Colon (tissue), 2 donors: ENCODE measurements around the gene EVL.
"Not testable (repeated sequence)": the region's sequence is repeated elsewhere in the genome, so short reads cannot be mapped to it uniquely, and the experiment has no call there.

ENCODE experiments used
- FAIRE-seq: peaks from 2 replicates; lab custom pipeline; 2012; peaks lifted over from hg19 to GRCh38; lab: Jason Lieb, UNC
- donor health status: control.
- donor health status: control.

Gene EVL, protein sequence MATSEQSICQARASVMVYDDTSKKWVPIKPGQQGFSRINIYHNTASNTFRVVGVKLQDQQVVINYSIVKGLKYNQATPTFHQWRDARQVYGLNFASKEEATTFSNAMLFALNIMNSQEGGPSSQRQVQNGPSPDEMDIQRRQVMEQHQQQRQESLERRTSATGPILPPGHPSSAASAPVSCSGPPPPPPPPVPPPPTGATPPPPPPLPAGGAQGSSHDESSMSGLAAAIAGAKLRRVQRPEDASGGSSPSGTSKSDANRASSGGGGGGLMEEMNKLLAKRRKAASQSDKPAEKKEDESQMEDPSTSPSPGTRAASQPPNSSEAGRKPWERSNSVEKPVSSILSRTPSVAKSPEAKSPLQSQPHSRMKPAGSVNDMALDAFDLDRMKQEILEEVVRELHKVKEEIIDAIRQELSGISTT

DNA sequence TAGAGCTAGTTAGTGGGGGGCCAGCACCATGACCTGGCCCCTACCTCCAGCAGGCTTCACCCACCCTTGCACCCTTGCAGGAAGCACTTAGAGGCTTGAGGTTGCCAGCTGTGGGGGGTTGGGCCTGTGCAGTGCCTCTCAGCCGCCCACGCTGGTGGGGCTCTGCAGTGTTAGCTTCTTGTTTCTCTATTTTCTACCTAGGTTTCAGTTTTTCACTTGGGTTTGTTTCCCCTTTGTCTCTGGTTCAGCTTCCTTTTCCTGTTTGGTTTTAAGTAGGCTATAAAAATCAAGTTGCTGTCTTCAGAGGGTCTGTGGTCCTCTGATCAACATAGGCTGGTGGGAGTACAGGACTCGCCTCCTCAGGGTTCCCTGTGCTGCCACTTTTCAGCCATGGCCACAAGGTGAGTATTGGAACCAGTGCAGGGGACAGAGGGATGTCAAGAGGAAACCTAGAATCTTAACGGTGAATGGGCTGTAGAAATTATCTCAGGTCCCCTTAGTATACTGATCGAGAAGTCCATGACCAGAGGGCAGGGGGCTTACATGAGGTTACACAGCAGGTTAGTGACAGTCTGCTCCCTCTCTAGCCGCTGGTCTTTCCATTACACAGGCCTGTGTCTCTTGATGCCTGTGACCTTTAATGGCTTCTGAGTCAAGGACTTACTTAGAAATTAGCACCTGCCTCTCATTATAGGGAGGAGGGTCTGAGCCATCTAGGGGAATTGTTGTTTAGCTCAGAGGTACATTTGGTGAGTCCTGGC lies at the start of gene EVL:
Gene EVL, plus strand, starts transcription at position 312 of the 761 bp plus-strand sequence. Its CDS starts 79 bp downstream, at position 391.
- FAIRE-seq = no peak

DNA sequence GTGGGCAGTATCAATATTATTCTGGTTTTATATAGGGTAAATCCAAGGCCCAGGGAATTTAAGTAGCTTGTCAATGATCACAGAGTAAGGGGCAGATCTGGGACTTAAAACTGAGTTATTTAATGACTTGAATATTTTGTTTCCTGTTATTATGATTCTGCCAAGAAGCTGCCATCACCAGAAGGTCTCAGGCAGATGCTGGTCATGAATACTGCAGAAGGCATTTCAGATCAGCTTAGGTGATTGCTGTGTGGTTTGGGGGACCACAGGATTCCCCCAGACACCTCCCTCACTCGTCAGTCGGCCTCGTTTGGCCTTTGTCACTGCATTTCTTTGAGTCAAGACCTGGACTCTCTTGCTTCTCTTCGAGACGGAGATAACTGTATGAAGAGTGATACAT lies 47.7 kb upstream of the EVL start:
- FAIRE-seq = no peak

DNA sequence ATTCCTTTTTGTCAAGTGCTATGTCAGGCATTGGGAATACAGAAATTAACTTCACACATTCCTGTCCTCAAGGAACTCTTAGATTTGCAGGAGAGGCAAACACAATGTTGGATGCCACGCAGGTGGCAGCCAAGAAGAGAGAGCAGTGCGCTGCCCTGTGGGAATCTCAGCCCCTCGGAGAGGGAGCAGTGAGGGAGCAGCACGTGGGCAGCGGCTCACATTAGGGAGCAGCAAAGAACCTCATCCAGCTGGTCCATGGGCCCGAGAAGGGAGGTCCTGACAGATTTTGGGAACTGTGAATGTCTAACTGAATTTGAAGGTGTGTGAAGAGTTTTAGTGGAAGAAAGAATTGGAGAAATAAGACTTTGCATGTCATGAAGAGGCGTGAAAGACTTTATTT lies 47.2 kb upstream of the EVL start:
- no peak for FAIRE-seq

DNA sequence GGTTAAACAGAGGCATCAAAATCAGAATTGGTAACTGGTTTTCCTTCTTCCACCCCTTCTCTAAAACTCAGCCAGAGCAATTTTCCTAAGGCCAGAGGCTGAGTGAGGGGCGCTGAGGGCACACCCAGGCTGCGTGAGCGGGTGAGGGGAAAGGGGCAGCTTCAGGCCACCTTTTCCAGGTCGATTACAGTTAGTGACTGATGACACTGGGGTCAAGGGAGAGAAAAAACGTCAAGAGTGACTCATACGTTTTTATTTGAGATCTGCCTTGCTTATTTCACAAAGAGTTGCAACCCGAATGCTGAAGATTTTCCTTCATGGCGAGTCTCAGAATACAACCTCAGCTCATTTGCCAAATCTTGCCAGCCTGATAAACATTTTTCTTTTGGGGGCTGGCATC lies 46.7 kb upstream of the EVL start:
- no peak for FAIRE-seq

DNA sequence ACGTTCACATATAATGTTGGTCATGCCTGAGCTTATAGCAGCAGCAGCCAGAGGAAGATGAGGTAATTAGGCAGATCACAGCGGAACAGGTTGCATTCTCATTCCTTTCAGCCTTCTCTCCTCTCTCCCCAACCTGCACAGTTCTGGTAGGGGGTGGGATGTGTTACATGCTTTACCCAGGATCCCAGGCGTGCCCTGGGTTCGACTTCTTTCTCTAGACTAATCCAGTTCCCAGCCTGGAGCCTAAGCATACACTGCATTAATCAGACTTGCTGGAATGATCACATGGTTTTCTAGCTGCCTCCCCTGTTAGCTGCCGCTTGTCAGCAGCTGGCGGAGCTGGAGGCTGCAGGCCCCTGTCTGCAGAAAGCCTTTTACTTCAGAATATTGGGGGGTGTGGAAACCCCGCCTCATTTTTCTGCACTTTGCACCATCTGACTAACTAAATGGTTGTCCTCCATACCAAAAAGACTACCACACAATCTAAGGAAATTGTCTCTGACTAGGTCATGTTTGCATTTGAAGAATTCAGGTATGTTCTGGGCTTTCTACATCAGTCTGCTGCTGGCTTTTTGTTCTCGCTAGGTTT lies 46.0 kb upstream of the EVL start:
- no peak for FAIRE-seq

DNA sequence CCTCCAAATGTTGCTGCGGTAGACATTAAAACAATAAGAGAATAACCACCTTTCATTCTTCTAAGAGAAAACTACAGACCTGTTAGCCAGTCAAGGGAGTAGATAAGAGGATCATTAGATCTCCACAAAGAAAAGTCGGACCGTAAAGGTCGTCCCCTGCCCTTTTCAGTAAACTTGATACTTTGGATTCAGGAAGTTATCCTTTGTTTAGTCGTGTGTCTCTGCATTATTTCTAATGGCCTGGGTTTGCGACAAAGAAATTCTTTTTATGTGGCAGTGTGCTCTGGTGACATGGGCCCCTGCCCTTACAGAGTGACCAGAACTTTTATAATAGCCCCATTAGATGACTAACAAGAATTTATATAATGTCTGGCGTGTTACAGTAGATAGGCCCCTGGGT lies 44.6 kb upstream of the EVL start:
- no peak for FAIRE-seq

DNA sequence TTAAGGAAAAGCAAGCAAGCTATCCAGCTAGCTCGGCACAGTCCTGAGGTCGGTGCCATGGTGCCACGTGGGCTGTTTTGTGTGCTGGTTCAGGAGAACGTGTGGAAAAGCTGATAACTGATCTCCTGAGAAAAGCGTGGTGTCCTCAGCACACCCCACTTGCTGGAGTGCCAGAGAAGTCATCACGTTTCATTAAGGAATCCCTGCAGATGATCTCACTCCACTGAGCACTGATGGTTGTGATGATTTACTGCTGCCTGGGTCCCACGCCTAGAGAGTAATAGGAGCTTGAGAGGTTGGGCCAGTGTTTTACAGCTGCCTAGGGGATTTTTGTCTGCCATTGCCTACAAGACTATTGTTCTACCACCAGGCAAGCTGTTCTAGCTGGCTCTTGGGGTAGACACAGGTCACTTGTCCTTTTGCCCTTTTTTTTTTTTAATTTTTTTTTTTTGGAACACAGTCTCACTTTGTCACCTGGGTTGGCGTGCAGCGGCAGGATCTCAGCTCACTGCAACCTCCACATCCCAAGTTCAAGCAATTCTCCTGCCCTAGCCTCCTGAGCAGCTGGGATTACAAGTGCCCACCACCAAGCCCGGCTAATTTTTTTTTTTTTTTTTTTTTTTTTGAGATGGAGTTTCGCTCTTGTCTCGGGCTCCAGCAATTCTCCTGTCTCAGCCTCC lies 42.3 kb upstream of the EVL start:
- FAIRE-seq = no peak

DNA sequence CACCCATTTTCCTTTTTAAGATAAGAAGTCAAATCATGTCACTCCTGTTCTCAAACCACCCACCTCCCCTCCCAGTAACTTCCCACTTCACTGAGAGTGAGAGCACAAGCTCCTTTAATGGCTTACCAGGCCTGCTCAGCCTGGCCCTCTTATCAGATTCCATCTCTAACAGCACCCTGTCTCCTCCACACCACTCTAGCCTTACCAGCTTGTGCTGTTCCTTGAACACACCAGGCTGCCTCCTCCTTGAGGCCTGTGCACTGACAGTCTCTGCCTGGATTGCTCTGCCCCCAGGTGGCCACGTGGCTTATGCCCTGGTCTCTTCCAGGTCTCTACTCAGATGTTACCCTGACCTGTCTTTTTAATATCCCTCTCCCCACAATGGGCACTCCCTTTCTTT lies 40.1 kb upstream of the EVL start:
- no peak for FAIRE-seq

DNA sequence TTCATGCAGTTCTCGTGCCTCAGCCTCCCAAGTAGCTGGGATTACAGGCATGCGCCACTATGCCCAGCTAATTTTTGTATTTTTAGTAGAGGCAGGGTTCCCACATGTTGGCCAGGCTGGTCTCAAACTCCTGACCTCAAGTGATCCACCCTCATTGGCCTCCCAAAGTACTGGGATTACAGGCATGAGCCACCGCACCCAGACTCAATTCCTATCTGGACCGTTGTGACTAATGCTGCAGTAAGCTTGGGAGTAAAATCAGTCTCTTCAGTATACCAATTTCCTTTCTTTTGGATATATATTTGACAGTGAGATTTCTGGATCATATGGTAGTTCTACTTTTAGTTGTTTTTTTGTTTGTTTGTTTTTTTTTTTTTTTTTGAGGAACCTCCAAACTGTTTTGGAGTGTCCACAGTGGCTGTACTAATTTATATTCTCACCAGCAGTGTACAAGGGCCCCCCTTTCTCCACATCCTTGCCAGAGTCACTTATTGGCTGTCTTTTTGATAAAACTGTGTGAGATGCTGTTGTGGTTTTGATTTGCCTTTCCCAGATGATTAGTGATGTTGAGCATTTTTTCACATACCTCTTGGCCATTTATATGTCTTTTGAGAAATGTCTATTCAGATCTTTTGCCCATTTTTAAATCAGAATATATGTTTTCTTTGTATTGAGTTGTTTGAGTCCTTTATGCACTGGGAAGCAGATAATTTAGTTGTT lies 37.3 kb upstream of the EVL start:
- FAIRE-seq = no peak

DNA sequence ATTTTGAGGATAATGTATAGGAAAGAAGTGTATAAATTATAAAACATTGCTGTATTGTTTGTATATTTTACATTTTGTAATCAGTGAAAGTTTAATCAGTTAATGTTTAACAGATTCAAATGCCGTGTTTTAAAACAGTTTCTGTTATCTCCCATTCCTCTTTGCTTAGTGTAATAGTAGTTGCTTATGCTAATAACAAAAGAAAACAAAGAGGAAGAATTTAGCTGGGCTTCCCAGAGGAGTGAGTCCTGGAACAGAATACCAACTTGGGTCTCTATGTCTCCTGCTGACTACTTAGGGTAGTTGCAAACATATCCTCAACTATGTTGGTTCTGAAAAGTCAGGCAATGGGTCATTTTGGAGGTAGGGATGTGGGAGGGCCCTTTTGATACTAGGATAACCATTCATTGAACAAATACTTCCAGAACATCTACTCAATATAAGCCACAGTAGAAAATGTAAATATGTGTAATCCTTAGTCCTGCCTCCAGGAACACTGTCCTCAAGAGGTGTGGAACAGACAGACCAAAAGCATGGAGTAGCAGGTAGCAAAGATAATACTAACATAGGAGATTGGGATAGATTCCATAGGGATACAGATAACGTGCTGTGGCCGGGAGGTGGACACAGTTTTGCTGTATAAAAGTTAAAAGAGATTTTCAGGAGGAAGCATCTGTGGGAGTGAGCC lies 36.1 kb upstream of the EVL start:
- FAIRE-seq = no peak

DNA sequence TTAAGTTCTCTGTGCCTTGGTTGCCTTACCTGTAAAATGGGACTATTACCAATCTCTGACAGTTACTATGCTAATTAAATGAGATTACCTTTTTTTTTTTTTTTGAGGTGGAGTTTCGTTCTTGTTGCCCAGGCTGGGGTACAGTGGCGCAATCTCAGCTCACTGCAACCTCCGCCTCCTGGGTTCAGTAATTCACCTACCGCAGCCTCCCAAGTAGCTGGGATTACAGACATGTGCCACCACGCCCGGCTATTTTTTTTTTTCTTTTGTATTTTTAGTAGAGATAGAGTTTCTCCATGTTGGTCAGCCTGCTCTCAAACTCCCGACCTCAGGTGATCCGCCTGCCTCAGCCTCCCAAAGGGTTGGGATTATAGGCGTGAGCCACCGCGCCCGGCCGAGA lies 35.2 kb upstream of the EVL start:
- FAIRE-seq = not testable (repeated sequence)

DNA sequence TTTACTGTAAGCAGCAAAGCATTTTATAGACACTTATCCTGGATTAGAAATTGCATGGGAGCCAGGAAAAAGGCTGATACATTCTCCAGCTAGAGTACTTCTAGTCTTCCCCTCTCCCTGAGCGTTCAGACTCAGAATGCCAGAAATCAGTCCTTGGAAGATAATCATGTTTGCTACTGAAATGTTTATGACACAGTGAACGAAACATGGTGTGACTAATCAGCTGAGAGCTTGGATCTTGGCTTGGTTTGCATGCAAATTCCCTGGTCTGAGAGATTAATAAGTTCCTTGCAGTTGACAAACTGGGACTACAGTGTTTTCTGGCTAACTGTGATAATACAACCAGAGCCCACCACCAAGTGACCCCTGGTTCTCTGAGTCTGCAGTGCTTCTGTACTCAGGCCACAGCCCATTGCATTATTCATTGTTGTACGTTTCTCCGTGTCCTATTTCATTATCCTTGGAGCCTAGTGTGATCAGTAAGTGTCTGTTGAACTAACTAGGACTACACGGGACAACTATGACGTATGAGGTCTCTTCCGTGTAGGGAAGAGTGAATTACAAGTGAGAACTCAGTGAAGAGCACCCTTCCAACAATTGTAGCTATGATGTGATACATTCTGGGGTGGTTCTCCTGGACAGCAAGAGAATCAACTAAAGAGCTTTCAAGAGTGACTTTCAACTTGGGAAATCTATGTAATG lies 34.6 kb upstream of the EVL start:
- no peak for FAIRE-seq

DNA sequence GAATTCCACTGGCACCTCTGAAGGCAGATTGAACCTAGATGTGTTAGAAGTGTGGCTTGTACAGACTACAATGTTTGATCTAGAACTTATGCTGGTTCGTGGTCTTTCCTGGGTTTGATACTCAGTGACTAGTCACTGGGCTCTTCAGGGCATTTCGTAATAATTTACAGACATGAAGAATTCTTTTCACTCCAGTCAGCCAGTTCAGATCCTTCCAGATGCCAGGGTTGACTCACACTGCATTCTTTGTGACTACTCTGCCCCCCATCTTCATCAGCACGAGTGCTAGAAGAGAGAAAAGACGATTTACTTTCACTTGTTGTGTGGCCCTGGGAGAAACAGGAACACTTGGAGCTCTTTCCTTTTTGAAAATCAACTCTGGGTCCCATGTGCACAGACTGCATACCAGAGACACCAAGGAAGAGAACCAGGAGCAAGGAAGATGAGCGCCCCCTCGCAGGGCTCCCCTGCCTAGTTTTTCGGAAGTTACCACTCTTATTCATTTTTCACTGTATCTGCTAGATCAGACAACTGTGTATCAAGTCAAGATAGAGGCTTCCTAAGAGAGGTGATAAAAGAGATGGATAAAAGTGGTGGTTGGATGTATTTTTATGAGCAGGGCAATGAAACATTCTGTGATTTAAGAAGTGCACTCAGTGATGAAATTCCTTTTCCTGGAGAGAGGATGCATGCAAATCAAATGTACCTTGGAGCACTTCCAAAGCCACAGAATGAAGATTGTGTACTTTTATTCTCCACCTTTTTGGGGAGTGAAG lies 33.5 kb upstream of the EVL start:
- no peak for FAIRE-seq

DNA sequence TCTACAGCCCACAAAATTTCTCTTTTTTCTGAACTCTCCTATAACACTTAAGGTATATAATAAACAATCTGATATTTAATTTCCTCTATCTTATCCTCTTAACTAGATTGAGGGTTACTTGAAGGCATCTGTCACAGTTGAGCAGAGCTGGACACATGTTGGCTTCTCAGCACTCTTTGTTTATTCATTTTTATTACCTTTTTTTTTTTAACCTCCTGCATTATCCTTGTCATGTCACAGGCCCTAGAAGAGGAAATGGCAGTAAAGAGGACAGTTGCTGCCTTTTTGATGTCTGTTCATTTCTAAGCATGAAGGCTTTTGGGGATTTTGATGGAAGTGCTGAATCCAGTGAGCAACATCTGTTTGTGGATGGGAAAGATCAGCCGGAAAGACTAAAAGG lies 32.5 kb upstream of the EVL start:
- FAIRE-seq = no peak

DNA sequence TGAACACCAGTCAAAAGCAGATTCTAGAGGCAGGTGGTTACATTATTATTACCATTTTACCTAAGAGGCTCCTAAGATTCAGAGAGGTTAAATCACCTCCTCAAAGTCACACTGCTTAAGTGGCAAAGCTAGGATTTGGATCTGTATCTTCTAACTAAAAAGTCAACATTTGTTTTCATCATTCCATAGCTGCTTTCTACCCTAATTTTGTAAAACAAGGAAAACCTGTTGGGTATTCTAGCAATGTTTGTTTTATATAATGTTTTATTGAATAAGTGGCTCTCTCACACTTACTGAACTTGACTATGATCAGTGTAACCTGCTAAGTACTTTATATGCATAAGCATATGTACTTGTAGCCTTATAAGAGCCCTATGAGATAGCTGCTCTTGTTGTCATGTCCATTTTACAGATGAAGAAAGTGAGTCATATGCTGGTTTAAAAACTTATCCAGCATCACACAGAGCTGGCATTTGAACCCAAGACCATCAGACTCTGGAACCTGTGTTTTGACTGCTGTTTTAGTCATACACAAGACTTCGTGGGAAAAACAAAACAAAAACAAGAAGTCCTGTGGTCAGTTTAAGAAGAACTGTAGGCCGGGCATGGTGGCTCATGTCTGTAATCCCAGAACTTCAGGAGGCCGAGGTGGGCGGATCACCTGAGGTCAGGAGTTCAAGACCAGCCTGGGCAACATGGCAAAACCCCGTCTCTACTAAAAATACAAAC lies 31.7 kb upstream of the EVL start:
- no peak for FAIRE-seq

DNA sequence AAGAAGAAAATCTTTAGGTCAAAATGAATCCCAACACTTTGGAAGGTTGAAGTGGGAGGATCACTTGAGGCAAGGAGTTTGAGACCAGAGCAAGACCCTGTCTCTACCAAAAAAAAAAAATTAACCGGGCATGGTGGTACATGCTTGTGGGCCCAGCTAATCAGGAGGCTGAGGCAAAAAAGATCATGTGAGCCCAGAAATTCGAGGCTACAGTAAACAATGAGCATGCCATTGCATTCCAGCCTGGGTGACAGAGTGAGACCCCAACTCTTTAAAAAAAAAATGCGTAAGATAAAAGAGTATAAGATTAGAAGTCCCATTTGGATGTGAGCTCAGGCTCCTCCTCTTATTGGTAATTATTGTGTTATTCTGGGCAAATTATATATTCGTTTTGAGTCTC lies 30.8 kb upstream of the EVL start:
- FAIRE-seq = no peak

DNA sequence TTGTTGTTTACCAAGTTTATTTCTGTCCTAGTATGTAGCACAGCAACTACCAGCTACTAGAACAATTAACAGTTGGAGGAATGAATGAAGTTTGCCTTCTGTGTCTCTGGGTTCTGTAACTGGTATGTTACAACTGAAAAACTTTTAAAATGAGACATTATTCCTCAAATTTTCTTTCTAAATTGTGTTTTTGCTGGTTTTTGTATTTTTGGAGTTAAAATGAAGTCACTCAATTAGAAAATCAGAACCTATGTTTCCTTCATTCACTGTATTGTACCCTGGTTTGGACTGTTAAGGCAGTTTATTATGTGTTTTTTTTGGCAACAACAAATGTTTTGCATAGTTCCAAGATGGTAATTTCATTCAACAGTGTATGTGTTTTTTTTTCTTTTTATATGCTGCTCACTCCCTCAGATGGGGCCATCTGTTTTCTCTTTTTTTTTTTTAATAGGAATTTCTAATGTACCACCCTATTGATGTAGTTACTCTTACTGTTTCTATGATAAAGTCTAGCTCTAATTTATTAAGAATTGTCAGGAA lies 30.2 kb upstream of the EVL start:
- no peak for FAIRE-seq

DNA sequence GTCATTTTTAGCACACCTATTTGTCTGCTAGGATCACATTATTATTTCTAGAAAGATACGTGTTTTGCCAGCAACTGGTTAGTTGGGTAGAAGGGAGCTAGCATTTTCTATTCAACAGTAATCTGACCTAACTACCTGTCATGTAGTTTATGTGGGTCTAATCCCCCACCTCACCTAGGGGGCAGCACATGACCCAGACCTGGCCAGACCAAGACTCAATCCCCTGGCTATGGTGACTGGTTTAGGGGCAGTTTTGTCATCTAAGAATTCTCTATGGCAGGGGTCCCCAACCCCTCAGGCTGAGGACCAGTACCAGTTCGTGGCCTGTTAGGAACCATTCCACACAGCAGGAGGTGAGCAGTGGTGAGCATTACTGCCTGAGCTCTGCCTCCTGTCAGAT lies 29.5 kb upstream of the EVL start:
- FAIRE-seq = no peak

DNA sequence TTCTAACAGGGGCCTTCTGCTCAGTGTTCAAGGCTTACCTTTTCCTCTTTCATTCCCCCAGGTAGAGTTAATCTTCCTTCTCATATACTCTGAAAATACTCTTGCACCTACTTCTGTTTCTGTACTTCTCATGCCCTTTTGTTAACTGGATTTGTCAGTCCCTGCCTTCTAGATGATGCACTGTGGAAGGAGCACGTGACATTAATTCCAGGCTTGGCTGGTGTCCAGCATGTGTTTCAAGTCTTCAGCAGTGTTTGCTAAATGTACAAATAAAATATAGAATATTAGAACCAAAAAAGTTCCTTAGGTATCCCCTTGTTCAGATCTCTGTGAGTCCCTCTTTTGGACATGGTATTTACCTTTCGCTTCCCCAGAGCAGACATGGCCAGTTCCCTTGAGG lies 27.9 kb upstream of the EVL start:
- FAIRE-seq = no peak
